GM12872 (cell line): ENCODE measurements around the gene INSC.

Source experiments
- TF ChIP-seq, protein P1 (sequence below): IDR thresholded peaks from 3 replicates; pipeline ENCODE4 v1.5.1; 2011; ENCODE audit warnings: low read depth, mild to moderate bottlenecking, low read length, moderate library complexity; ENCODE audit not compliant: insufficient read depth

Gene INSC, protein sequence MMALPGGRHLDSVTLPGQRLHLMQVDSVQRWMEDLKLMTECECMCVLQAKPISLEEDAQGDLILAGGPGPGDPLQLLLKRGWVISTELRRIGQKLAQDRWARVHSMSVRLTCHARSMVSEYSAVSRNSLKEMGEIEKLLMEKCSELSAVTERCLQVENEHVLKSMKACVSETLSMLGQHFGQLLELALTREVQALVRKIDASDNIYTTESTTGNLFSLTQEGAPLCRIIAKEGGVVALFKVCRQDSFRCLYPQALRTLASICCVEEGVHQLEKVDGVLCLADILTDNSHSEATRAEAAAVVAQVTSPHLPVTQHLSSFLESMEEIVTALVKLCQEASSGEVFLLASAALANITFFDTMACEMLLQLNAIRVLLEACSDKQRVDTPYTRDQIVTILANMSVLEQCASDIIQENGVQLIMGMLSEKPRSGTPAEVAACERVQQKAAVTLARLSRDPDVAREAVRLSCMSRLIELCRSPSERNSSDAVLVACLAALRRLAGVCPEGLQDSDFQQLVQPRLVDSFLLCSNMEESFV

DNA sequence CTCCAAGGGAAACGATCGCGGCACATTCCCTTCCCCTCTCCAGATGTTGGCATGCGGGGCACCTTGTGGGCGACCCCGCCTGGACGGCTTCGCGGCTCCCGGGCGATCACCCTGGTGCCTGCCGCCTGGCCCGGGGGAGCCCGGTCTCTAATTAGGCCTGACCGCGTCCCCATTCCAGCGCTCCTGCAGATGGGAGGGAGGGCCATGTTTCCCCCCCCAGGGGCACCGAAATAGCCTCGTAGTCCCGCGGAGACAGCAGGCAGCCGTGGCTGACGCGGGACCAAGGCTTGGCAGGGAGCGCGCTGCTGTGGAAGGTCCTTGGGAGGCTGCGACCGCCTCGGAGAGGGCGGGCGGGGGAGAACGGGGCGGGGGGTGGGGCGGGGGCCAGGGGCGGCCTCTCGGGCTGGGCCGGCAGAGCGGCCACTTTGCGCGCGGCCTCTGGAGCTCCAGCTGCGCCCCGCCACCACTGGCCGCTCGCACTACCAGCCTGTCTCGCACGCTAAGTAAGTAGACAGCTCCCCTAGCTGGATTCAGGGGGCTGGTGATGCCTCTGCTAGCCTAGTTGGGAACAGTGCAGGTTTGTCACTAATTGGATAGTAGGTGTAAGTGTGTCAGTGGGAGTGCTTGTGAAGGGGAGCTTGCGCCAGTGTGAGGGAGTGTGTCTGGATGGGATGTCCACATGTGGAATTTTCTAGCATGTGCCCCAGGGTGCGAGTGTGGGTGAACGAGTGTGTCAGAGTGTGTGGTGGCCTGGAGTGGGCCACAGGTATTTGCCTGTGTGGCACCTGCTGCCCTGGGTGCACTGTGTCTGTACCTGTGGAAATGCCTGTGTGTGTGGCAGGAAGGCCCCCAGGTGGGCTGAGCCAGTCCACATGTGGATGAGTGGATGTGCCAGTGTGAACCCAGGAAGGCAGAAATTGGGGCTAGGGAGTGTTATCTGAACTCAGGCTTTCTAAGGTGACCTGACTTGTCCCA, at the start of gene INSC:
Gene INSC, plus strand, starts transcription at position 423 of the 975 bp plus-strand sequence. CDS start 34,252 bp downstream, outside the sequence.
- TF ChIP-seq, protein P1, sequence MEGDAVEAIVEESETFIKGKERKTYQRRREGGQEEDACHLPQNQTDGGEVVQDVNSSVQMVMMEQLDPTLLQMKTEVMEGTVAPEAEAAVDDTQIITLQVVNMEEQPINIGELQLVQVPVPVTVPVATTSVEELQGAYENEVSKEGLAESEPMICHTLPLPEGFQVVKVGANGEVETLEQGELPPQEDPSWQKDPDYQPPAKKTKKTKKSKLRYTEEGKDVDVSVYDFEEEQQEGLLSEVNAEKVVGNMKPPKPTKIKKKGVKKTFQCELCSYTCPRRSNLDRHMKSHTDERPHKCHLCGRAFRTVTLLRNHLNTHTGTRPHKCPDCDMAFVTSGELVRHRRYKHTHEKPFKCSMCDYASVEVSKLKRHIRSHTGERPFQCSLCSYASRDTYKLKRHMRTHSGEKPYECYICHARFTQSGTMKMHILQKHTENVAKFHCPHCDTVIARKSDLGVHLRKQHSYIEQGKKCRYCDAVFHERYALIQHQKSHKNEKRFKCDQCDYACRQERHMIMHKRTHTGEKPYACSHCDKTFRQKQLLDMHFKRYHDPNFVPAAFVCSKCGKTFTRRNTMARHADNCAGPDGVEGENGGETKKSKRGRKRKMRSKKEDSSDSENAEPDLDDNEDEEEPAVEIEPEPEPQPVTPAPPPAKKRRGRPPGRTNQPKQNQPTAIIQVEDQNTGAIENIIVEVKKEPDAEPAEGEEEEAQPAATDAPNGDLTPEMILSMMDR, result no peak

DNA sequence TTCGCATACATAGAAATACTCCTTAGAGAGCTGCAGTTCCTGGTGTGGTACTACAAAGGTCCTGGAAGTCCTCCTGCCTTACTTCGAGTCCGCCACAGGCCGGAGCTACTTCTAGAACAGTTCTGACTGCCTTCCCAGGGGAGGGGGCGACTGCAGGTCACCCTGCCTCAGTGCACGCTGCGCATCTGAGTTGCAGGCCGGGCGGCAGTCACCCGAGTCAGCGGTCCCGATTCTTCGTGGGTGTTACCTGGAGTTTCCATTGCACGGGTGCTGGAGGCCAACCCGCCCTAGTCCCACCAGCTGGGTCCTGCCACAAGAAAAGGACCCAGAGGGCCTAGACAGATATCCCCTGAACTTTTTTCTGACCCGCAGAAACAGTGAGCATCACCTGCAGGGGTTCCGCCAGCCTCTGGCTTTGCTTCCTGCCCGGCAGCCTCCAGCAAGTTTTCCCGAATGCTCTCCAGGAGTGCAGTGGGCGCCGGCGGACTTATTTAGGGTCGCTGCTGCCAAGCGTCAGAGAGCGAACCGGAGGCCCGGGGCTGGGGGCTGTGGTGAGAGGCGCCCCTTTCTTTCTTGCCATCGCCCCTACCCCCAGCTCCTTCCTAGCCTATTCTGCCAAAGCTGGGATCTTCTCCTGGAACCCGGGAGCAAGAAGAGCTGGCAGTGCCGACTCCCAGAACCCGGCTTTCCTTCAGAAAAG, 43.0 kb upstream of the INSC start:
- TF ChIP-seq, protein P1, result no peak

DNA sequence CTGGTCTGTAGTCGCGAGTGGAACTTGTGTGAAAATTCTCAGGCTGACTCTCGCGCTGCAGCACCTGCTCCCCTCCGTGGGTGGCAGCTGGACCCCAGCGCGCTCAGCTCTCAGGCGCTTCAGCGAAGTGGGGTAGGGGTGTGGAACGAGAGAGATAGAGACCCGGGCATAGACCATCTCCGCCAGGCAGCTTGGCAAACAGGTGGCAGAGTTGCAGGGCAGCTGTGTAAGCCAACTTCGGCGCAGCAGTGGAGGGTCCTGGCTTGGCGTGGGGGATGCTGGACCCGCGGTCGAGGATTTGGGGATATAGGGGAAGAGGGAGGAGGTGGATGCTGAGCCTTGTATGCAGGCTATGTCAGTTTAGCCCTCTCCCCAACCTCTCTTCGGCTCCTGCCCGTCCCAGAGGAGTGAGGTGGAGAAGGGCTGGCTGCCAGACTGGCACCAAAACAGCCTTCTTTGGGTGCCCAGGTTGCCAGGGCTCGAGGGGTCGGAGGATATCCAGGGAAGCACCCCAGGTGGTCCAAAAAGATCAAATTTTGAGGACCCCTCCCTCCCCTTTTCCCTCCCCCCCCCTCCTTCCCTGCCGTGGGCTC, 42.1 kb upstream of the INSC start:
- TF ChIP-seq, protein P1, result no peak

DNA sequence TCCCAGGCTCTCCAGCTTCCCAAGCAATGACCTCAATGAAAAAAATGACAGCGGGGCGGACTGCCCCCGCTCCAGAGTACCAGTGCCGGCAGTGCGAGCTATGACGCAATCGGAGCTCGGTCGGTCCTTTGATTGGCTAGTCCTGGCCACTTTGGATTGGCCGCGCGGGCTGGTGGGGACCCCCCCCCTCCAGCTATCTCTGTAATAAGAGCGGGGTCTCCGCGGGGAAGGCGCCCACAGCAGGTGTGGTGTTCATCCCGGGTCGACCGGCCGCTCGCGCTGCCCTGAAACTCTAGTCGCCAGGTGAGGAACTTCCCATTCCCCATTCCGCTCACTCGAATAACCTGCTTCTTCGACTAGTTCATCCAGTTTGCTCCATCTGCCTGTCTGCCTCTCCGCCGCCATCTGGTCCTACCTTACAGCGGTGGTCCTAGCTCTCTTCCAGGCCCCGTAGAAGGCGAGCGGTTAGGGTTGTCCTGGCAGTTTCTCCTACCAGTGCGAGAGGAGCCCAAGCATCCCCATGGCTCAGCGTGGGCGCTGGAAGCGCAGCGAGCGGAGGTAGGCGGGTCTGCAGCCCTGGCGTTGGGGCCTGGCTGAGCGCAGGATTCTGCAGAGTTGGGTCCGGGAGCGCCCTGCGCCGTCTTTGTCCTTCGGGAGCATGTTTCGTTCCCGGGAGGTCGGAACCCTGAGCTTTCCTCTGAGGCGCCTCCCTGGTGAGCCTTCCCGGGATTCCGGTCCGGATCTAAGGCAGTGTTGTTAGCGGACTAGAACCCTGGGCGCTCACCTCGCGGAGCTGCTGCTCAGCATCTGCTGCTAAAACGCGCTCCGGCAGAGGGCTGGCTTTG, 41.1 kb upstream of the INSC start, which contains the start of gene CALCB:
Gene CALCB, plus strand, starts transcription at position 233 of the 845 bp plus-strand sequence. CDS start 1,126 bp downstream, outside the sequence.
- TF ChIP-seq, protein P1, result no peak

DNA sequence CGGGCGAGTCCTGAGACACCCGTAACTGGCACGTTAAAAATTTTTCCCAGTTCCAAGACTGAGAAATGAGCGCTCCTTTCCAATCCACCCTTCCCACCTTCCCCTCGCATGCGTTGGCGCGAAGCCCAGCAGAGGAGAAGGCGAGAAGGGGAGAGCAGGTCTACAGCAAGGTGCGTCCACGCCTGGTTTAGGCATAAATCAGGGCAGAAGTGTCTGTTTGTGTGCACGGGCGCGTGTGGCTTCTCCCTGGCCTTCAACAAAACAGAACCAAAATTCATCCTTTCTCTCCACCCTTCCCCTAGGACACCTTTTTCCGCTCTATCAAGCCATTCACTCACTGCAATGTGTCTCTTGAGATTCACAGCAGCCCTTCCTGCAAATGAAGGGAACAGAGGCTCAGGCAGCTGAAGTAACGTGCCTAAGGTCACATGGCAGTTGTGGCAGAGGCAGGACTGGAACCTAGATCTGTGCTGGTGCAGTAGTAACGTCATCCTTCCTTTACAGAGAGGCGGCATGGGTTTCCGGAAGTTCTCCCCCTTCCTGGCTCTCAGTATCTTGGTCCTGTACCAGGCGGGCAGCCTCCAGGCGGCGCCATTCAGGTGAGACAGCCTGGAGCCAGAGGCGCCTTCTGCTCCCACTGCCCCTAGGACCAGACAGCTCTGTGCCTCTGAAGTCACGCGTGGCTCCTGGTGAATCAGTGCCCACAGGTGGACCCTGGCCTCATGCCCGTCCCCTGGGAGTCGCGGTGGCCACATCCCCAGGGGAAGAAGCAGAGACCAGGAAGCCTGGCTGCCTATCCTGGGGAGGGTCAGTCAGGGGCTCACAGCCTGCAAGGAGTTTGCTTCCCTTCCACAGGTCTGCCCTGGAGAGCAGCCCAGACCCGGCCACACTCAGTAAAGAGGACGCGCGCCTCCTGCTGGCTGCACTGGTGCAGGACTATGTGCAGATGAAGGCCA, 40.2 kb upstream of the INSC start:
- TF ChIP-seq, protein P1, result peak; percentile 84
